EH (cell line): Measurements from ENCODE around the gene SACS.
"Not testable (repeated sequence)": the region's sequence is repeated elsewhere in the genome, so short reads cannot be mapped to it uniquely, and the experiment has no call there.

ENCODE experiments used
- DNase-seq: peaks from one replicate; pipeline ENCODE4 v3.0.0-alpha.2; 2015; ENCODE audit warnings: low read depth

The SACS gene

DNA sequence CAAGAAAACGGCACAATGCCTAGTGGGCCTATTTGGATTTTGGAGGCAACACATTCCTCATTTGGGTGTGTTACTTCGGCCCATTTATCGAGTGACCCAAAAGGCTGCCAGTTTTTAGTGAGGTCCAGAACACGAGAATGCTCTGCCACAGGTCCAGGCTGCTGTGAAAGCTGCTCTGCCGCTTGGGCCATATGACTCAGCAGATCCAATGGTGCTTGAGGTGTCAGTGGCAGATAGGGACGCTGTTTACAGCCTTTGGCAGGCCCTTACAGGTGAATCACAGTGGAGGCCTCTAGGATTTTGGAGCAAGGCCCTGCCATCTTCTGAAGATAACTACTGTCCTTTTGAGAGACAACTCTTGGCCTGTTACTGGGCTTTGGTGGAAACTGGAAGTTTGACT lies 118.7 kb downstream of the SACS start:
- DNase-seq, result not testable (repeated sequence)

DNA sequence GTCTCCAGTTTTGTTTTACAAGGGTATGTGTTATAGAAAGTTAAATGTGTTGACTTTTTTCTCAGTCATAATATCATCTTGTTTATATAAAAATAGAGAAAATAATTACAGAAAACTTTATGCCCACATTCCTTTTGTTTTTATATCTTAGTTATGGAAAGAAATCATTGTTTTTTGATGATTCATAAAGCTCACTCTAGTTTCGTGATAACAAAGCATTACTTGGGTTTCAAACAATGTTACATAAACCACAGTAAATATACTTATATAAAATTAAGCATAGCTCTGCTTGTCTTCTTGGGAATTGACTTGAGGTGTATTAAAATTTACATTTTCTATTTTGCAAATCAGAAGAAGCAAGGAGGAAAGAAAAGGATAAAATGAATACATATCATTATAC lies 140.9 kb downstream of the SACS start:
- DNase-seq, result no peak

DNA sequence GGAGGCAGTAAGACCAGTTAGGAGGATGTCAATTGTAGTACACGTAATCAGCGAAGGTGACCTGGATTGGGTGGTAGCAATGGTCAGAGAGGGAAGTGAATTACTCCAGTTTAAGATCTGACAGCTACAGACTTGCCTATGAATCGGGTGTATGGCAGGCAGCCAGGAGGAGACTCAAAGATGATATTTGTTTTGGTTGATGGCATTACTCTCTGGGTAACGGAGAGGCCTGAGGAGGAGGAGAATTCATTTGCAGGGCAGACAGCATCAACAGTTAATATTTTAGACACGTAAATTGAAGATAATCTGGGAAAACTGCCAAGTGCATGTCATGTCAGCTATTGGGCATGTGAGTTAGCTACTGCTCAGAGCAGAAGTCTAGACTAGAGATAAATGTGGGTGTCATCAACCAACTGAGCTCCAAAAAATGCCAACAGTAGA lies 143.6 kb downstream of the SACS start:
- DNase-seq, result peak; percentile 74

DNA sequence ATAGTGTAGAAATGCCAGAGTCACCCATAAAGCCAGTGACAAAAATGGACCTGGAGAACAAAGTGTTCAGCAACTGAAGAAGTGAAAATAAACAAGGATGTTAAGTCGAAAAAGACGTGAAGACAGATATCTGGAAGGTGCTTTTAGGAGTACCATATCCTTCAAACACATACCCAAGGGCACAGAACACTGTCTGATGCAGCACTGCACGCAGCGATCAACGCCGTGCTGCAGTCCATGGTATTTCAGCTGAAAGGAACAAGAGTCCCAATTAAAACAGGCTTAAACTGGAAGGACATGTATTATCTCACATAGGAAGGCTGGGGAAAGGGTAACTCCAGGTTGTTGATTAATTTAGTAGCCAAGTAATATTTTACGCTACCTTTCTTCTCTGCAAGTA lies 144.5 kb downstream of the SACS start:
- DNase-seq, result no peak

DNA sequence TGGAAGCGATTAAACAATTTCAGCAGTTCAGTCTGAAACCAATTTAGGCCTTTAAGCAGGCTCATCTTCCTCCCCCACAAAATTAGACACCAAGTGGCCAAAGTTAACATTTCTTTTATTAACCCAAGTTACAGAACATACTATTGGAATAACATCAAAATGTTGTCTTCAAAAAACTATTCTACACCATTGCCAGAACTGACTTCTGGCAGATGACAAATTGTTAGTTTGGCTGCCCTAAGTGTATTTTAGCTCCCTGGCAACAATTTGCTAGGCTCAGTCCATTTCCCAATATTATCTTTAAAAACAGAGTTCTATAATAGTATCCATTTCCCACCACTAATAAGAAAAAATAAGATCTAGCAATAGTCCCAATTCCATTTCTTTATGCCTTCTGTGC lies 144.9 kb downstream of the SACS start:
- DNase-seq, result no peak

DNA sequence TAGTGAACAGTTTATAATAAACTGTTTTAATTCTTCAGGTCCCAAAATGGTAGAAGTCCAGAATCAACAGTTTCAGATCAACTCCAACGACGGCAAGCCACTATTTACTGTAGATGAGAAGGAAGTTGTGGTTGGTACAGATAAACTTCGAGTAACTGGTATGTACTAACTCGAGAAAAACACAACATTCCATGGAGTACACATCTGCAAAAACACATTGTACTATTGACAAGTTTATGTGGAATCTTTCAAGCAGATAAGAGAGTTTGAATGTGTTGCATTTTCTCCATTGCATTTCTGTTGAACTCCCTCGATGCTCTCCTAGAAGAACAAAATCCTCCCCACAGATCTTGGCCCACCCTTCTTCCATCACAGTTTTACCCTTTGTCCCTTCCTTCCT lies 154.2 kb downstream of the SACS start:
- DNase-seq, result no peak
